NCI-H524 (cell line): ENCODE results near the gene NUMA1.

Source experiments
- DNase-seq, 2 experiments: peaks; one replicate each; lab custom pipeline; 2025; lab: John Stamatoyannopoulos, UW

The NUMA1 gene

DNA sequence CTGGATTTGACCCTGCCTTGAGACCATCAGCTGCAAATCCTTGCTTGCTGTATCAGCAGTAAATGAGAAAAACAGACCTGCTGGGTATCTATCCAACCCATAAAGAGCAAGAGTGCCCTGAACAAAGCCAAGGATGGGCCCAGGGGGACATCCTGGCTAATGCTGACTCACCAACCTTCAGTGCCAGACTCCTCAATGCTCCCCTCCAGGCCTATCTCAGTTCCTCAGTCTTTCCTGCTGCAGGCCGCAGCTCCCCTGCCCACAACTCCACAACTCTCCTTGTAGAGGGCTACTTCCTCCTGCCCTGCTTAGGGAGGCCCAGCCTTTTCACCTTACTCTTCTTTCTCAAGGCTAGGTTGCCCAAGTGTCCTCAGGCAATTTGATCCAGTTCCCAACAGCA, 20.1 kb upstream of the NUMA1 start:
- no peak for DNase-seq

GRCh38 chr11:72100009-72100408, 19.7 kb upstream of the NUMA1 start:
- DNase-seq: no peak

- no peak for DNase-seq
Observed at GRCh38 chr11:72098741-72099140, 18.4 kb upstream of the NUMA1 start.

DNA sequence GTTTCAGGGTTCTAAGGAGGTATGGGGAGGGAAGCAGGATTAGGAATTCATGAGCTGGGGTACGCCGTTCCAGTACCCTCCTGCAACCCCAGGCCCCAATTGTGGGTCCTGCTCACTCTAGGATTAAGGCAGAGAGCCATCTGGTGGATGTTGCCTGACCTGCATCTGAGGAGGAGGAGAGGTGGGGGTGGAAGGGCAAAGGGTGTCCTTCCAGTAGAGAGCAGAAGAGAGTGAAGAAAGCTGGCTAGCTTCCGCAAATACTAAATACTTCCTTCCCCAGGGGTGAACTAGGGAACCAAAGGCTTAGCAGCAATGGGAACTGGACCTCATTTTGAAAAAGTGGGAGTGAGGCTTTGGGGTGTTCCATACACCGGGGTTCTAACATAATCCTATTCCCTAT, 10.9 kb upstream of the NUMA1 start:
- DNase-seq: peak; percentile 7 to 58

DNA sequence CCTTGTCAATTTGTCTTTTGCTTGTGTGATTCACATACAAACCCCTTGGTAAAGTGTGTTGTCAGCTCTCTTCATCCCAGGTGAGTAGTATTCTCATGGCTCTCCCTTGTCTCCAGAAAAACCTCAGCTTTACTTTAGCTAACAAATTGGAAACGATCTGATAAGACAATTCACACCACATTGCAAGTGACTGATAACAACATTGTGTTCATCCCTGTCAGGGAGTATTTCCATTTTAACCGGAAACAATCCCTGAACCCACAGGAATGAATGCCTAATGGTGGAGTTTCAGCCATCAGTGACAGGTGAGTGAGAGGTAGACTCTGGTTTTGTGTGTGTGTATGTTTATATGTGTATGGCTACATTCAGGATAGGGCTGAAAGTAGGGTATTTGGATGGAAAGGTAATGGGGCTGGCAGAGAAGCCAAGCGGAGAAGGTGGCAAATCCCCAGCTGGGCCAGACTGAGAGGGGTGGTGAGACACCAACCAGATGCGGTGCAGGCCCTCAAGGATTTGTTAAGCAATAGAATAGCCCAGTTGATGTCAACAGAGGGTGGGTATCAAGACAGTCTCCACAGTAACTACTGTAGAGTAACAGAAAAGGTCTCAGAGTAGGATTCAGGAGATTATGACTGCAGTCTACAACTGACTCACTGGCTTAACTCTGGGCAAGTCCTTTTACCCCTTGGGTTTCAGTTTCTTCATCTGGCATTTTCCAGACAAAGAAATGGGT, 7.9 kb upstream of the NUMA1 start:
- DNase-seq: no peak

DNA sequence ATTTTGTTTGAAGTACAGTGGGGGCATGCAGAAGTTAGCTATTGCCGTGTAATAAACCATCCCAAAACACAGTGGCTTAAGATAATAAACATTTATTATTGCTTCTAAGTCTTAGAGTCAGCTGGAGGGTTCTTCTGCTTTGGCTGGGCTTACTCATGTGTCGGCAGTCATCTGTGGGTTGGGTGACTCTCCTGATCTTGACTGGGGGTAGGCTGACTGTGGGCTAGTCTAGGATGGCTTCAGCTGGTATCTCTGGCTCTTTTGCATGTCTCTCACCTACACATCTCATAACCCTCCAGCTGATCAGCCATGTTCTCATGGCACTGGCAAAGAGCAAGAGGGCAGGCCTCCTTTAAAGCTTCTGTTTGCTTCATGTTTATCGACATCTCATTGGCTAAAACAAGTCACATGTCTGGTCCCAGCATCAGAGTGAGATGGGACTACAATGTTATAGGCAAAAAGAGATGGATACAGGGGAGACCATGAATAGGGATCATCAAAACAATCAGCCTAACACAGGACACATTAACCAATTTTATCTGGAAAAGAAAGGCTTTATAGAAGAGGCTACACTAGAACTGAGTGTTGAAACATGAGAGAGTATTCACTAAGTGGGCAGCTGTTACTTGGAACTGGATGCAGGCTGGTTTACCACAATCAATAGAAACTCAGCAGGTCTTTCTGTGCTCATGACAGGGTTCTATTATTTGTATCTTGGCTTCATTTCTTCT, 5.4 kb upstream of the NUMA1 start:
- peak in 1 of 2 experiments; percentile 21 for DNase-seq

DNA sequence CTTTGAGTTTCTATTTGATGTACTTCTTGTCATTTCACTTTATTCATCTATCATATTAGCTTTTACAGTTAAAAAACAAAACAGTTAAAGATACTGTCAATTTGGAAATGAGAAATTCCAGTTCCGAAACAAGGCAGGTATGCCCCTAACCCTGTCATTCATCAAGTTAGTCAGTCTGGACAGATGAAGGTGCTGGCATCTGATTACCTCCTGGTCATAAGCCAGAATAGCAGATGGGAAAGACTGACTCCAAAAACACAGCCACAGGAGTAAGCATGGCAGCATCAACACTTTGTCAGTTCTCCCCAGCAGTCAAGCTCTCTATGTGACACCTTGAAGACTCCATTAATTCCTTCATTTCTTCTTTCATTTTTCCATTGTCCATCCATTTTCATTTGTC, 4.6 kb upstream of the NUMA1 start:
- DNase-seq: peak; percentile 9 to 64

DNA sequence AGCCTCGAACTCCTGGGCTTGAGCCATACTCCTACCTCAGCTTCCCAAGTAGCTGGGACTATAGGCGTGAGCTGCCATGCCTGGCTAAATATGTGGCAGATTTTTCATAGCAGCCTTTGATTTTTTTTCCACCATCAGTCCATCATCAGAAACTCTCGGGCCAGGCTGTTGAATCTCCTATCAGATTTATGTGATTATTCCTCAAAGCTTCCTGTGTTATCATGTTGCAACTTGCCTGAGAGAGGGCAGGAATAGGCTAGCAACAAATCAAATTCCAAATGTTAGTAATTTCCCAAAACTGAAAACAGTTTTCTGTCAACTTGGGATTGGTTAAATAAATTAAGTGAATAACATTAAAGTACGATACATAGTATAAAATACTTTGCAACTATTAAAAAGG, 3.7 kb upstream of the NUMA1 start:
- DNase-seq: no peak

GRCh38 chr11:72083414-72083813, 3.1 kb upstream of the NUMA1 start:
- DNase-seq: no peak

DNA sequence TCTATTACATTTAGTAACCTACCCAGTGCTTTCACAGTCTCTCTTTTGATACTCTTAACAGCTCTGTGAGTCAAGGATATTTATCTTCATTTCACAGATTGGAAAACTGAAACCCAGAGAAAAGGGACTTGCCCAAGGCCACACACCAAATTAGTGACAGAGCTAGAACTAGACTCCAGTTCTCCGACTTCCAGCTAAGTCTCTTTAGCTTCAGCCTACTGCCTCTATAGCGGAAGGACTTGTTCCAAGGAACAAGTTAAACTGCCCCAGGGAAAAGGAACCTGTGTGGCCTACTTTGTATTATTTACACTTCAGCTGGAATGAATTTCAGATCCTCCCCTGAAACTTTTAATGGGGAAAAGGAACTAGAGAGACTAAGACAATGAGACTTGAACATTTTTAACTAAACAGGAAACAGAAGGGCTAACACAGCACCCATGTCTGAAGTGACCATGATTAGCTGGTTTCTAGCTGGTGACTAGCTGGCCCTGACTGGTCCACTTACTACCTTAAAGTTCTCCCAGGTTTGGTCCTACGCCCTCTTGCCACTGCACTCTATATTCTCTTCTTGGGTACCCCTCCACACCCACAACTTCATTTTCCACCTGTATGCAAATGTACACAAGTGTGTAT, 1.6 kb upstream of the NUMA1 start:
- DNase-seq: no peak

GRCh38 chr11:72081184-72081644, 872 bp upstream of the NUMA1 start:
- no peak for DNase-seq

DNA sequence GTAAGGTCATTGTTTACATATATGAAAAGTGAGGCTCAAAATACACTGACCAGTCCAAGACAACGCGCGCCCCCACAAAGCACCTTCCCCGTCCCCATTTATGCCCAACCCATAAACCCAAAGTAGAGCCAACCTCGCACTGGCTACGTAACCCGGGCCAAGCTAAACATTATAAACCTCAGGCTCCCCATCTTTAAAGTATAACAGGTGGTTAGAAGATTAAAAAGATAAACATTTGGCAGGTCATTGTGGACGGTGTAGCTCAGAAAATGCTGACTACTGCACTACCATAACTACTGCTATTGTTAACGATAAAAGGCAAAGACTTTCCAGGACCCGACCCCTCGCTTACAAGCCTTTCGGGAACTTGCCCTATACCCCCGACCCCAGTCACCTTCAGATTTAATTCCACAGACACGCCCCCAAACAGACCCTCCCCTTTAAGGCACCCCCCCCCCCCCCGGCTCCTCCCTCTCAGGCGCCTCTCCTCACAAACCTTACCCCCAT, 470 bp downstream of the NUMA1 start:
- DNase-seq: peak in 1 of 2 experiments; percentile 68

DNA sequence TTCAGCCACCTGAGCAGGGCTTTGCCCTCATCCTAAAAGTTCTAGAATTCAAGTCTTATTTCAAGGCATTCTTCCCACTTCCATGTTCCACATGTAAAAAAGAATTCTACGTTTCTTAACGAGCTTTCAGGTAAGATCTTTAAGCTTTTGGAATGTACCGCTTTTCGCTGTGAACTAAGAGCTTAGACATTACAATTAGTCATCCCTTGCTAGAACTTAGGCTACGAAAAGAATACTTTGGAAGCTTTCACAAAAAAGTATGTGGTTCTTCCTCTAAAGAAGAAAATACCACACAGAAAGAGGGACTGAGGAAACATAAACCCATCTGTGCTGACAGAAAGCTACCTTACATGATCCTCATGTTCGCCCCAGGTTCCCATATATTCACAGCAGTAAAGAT, 1.9 kb downstream of the NUMA1 start:
- DNase-seq: no peak

GRCh38 chr11:72075756-72076155, 4.6 kb downstream of the NUMA1 start:
- no peak for DNase-seq

- DNase-seq: peak in 1 of 2 experiments; percentile 18
Observed at GRCh38 chr11:72075109-72075508, 5.2 kb downstream of the NUMA1 start.

GRCh38 chr11:72072348-72072747, 8.0 kb downstream of the NUMA1 start:
- DNase-seq: no peak

GRCh38 chr11:72070491-72070890, 9.9 kb downstream of the NUMA1 start:
- DNase-seq: no peak

DNA sequence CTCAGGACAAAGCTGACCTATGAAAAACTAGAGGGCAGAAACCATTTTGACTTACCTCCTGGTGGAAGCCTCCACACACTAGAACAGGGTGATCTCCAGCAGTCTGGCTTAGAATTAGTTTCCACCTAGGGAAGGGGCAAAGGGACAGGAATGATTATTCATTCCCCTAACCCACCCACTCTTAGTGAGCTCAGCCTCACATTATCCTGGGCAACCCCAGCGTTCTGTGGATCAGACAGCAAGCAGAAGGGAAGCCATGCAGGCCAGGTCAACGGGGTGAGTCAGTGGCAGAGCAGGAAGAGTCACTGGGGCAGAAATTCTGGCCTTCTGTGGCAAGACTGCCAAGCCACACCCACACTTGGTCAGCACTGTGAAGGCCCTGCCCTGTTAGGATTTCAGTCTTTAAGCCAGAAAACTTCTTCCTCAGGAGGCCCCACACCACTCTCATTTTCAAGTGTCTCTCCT, 10.5 kb downstream of the NUMA1 start:
- DNase-seq: no peak

DNA sequence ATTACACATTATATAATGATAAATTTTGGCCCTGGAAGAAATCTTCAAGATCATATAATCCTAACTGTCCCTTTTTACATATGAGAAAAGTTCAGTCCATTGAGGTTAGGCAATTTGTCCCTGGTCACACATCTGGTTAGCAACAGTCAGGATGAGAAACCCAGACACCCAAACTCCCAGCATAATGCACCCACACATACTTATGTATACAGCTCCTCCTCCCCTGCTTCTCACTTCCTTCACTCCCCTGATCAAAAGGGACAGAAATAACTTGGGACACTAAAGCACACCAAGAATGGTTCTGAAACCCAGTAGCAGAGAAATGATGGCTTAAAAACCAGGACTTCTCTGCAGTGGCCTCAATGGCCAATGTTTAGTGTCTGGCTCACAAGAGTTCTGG, 11.1 kb downstream of the NUMA1 start:
- DNase-seq: no peak

DNA sequence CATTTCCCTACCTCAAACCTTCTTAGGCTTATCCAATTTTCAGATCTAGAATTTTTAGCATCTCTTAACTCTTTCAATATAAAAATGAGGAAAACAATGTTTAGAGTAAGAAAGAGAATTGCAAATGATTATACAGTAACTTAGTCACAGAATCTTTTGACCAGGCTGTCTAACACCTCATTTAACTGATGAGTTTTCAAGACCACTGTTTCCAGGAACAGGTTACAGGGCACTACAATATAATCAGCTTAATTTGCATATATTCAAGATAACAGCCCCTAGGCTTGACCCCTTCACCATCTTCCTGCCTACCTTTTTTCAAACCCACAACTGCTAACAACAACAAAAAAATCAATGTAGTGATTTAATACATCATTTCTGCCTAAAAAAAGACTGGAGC, 12.7 kb downstream of the NUMA1 start:
- DNase-seq: no peak

DNA sequence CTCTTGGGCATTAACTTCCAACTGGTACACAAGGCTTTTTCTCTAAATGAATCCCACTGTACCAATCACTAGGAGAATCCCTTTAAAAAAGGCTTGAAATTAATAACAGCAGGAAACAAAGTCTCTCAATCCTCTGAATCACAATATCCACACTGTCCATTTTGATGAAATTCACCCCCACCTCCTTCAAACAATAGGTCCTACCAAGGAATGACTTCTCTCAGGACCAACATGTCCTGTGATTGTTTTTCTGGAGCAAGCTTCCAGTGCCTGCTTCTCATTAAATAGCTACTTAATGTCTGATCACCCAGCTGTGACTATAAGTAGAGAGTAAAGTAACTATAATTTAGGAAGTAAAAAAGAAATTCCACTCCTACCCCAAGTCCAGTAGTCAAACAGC, 13.1 kb downstream of the NUMA1 start:
- DNase-seq: no peak

DNA sequence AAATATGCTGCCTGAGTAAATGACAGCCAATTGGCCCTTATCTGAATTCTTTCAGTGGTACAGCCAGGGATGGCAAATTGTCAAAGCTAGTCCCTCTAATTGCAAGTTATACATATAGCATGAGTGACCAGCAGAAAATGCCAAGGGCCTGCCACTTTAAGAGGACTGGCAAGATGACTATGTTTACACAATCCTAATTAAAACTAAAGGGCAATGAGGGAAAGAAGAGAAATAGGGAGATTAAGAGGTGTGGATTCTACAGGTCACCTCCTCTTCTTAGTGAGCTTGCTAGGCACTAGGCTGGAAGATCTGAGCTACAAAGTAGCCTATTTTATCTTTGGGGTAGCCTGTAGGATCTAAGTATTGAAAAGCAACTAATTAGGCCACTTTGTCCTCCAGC, 13.5 kb downstream of the NUMA1 start:
- DNase-seq: no peak
